Chondrocyte (in vitro differentiated cells): Measurements from ENCODE around the gene UBE4A. TPM values are rescaled to one million over a fixed set of nuclear protein-coding genes. Genes with fewer than 3 reads are reported as not detected.

Source experiments
- DNase-seq: peaks from one replicate; pipeline ENCODE4 v3.0.0; 2021; ENCODE audit warnings: mixed read lengths, low spot score
- H3K27ac Mint-ChIP-seq: one replicate; pipeline ENCODE4 v1.8.0; 2021; ENCODE audit warnings: mild to moderate bottlenecking, moderate library complexity, mixed read lengths; ENCODE audit not compliant: unreplicated experiment
- H3K27me3 Mint-ChIP-seq: 2 replicates; pipeline ENCODE4 v1.8.0; 2021; ENCODE audit warnings: low read depth, mixed read lengths
- H3K36me3 Mint-ChIP-seq: 2 replicates; pipeline ENCODE4 v1.8.0; 2021; ENCODE audit warnings: low read depth, mixed read lengths
- H3K4me1 Mint-ChIP-seq: 2 replicates; pipeline ENCODE4 v1.8.0; 2021; ENCODE audit warnings: low read depth, mild to moderate bottlenecking, mixed read lengths
- H3K4me3 Mint-ChIP-seq: one replicate; pipeline ENCODE4 v1.8.0; 2021; ENCODE audit warnings: mild to moderate bottlenecking, moderate library complexity, mixed read lengths; ENCODE audit not compliant: unreplicated experiment
- H3K9me3 Mint-ChIP-seq: 2 replicates; pipeline ENCODE4 v1.8.0; 2021; ENCODE audit warnings: low read depth, mixed read lengths
- total RNA-seq: library from RNA; stranded (reverse); gene quantifications from 3 replicates; pipeline ENCODE4 v1.2.1, GENCODE V29; 2021
- TF ChIP-seq, protein P1 (sequence below): fragments of 200-600 bp; sonication (generic); IDR thresholded peaks from 2 replicates; pipeline ENCODE4 v1.5.0; 2021; ENCODE audit warnings: antibody characterized with exemption, mild to moderate bottlenecking, moderate library complexity

Gene UBE4A
- total RNA-seq, 1 donor from 2014 or later = 39.7 TPM

GRCh38 chr11:118379497-118379896, 20.1 kb downstream of the UBE4A start:
- Mint-ChIP-seq H3K9me3 (no peaks in the 10 kb centered on the region), H3K4me3 (no peak overlapping the region), H3K27me3 (no peaks in the 10 kb centered on the region), H3K4me1 (no peaks in the 10 kb centered on the region), H3K27ac (no peak overlapping the region), H3K36me3 (peaks cover 36% of the 10 kb centered on the region)
- TF ChIP-seq, protein P1, sequence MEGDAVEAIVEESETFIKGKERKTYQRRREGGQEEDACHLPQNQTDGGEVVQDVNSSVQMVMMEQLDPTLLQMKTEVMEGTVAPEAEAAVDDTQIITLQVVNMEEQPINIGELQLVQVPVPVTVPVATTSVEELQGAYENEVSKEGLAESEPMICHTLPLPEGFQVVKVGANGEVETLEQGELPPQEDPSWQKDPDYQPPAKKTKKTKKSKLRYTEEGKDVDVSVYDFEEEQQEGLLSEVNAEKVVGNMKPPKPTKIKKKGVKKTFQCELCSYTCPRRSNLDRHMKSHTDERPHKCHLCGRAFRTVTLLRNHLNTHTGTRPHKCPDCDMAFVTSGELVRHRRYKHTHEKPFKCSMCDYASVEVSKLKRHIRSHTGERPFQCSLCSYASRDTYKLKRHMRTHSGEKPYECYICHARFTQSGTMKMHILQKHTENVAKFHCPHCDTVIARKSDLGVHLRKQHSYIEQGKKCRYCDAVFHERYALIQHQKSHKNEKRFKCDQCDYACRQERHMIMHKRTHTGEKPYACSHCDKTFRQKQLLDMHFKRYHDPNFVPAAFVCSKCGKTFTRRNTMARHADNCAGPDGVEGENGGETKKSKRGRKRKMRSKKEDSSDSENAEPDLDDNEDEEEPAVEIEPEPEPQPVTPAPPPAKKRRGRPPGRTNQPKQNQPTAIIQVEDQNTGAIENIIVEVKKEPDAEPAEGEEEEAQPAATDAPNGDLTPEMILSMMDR = no peak
- DNase-seq = no peak

- Mint-ChIP-seq H3K4me3 (no peak overlapping the region), H3K27ac (no peak overlapping the region), H3K4me1 (no peaks in the 10 kb centered on the region), H3K36me3 (peaks cover 30% of the 10 kb centered on the region), H3K27me3 (no peaks in the 10 kb centered on the region), H3K9me3 (no peaks in the 10 kb centered on the region)
- no peak for DNase-seq
- TF ChIP-seq, protein P1 = no peak
Measured at GRCh38 chr11:118380571-118380970, 21.2 kb downstream of the UBE4A start.

GRCh38 chr11:118382954-118383353, 23.6 kb downstream of the UBE4A start:
- DNase-seq = no peak
- no peaks in the 10 kb centered on the region for H3K4me1 Mint-ChIP-seq
- H3K36me3 Mint-ChIP-seq = peaks cover 32% of the 10 kb centered on the region
- no peak overlapping the region for H3K4me3 Mint-ChIP-seq
- no peaks in the 10 kb centered on the region for H3K9me3 Mint-ChIP-seq
- no peaks in the 10 kb centered on the region for H3K27me3 Mint-ChIP-seq
- no peak overlapping the region for H3K27ac Mint-ChIP-seq
- TF ChIP-seq, protein P1 = no peak

- Mint-ChIP-seq H3K4me1 (no peaks in the 10 kb centered on the region), H3K27me3 (no peaks in the 10 kb centered on the region), H3K36me3 (peaks cover 33% of the 10 kb centered on the region), H3K27ac (no peak overlapping the region), H3K4me3 (no peak overlapping the region), H3K9me3 (no peaks in the 10 kb centered on the region)
- DNase-seq = no peak
- TF ChIP-seq, protein P1 = no peak
Measured at GRCh38 chr11:118383657-118384056, 24.3 kb downstream of the UBE4A start.

- H3K27ac Mint-ChIP-seq = no peak overlapping the region
- H3K27me3 Mint-ChIP-seq = no peaks in the 10 kb centered on the region
- peaks cover 15% of the 10 kb centered on the region for H3K36me3 Mint-ChIP-seq
Measured at GRCh38 chr11:118396097-118396501, 36.7 kb downstream of the UBE4A start.

More at GRCh38 chr11:118396097-118396501, 36.7 kb downstream of the UBE4A start:
- no peak for DNase-seq
- no peak overlapping the region for H3K4me3 Mint-ChIP-seq
- H3K4me1 Mint-ChIP-seq = peaks cover 7% of the 10 kb centered on the region
- TF ChIP-seq, protein P1 = no peak
- no peaks in the 10 kb centered on the region for H3K9me3 Mint-ChIP-seq
